Mesenchymal stem cell (in vitro differentiated cells and primary cell): Measurements from ENCODE around the gene PRELID1.

Source experiments
- DNase-seq: peaks from one replicate; pipeline ENCODE4 v3.0.0-alpha.2; 2013
- H2AFZ ChIP-seq: one replicate; pipeline ENCODE4 v1.6.1; 2013; ENCODE audit warnings: low read depth, mild to moderate bottlenecking, control low read depth, inconsistent platforms, low read length, moderate library complexity
- H2AK5ac ChIP-seq: 2 replicates; pipeline ENCODE4 v1.6.1; 2013; ENCODE audit warnings: low read length, moderate library complexity, mild to moderate bottlenecking, inconsistent platforms; ENCODE audit not compliant: severe bottlenecking
- H2BK120ac ChIP-seq: one replicate; pipeline ENCODE4 v1.6.1; 2013; ENCODE audit warnings: low read depth, mild to moderate bottlenecking, inconsistent platforms, low read length, moderate library complexity
- H2BK12ac ChIP-seq, 2 experiments: one replicate each; pipeline ENCODE4 v1.6.1; 2013; ENCODE audit warnings: inconsistent platforms in 2 of 2, low read length in 2 of 2, mild to moderate bottlenecking in 2 of 2, moderate library complexity in 2 of 2, control low read depth in 1 of 2
- H2BK15ac ChIP-seq: one replicate; pipeline ENCODE4 v1.6.1; 2013; ENCODE audit warnings: mild to moderate bottlenecking, low read depth, inconsistent platforms; ENCODE audit not compliant: poor library complexity, severe bottlenecking
- H2BK5ac ChIP-seq: 2 replicates; pipeline ENCODE4 v1.6.1; 2013; ENCODE audit warnings: low read depth, mild to moderate bottlenecking, low read length, control low read depth, inconsistent platforms; ENCODE audit not compliant: poor library complexity, severe bottlenecking
- H3K14ac ChIP-seq, 2 experiments: one replicate each; pipeline ENCODE4 v1.6.1; 2013; ENCODE audit warnings: inconsistent platforms in 2 of 2, low read length in 2 of 2, control low read depth in 1 of 2, mild to moderate bottlenecking in 1 of 2, moderate library complexity in 1 of 2
- H3K18ac ChIP-seq, 2 experiments: one replicate each; pipeline ENCODE4 v1.6.1; 2013; ENCODE audit warnings: inconsistent platforms in 2 of 2, low read length in 2 of 2, control low read depth in 1 of 2, low read depth in 1 of 2, mild to moderate bottlenecking in 1 of 2
- H3K23ac ChIP-seq, 2 experiments: one replicate each; pipeline ENCODE4 v1.6.1; 2013; ENCODE audit warnings: inconsistent platforms in 2 of 2, low read length in 2 of 2, mild to moderate bottlenecking in 2 of 2, moderate library complexity in 2 of 2, control low read depth in 1 of 2
- H3K27ac ChIP-seq: 2 replicates; pipeline ENCODE4 v1.5.1; 2013; ENCODE audit warnings: mild to moderate bottlenecking, moderate library complexity, low read length, control low read depth, inconsistent platforms; ENCODE audit not compliant: poor library complexity, severe bottlenecking
- H3K27me3 ChIP-seq, 2 experiments: 2 replicates each; pipeline versions ENCODE4 v1.6.1 to v1.7.0; 2013; ENCODE audit warnings: low read length in 2 of 2, mild to moderate bottlenecking in 2 of 2, moderate library complexity in 2 of 2, control low read depth in 1 of 2, inconsistent platforms in 1 of 2; ENCODE audit not compliant: control insufficient read depth in 1 of 2, insufficient read depth in 1 of 2
- H3K36me3 ChIP-seq, 2 experiments: 2 replicates each; pipeline versions ENCODE4 v1.6.1 to v1.7.0; 2013; ENCODE audit warnings: low read length in 2 of 2, control low read depth in 1 of 2, inconsistent platforms in 1 of 2, low read depth in 1 of 2, mild to moderate bottlenecking in 1 of 2; ENCODE audit not compliant: insufficient read depth in 2 of 2, control insufficient read depth in 1 of 2
- H3K4ac ChIP-seq, 2 experiments: one replicate each; pipeline ENCODE4 v1.6.1; 2013; ENCODE audit warnings: inconsistent platforms in 2 of 2, low read length in 2 of 2, mild to moderate bottlenecking in 2 of 2, moderate library complexity in 2 of 2, control low read depth in 1 of 2, low read depth in 1 of 2
- H3K4me1 ChIP-seq: 2 replicates; pipeline ENCODE4 v1.6.1; 2013; ENCODE audit warnings: low read depth, low read length, control low read depth; ENCODE audit not compliant: control insufficient read depth, insufficient read depth
- H3K4me2 ChIP-seq: 2 replicates; pipeline ENCODE4 v1.6.1; 2013; ENCODE audit warnings: low read length, mild to moderate bottlenecking, inconsistent platforms; ENCODE audit not compliant: poor library complexity, severe bottlenecking
- H3K4me3 ChIP-seq, 2 experiments: 2 replicates each; pipeline versions ENCODE4 v1.5.1 to v1.7.0; 2013; ENCODE audit warnings: low read length in 2 of 2, mild to moderate bottlenecking in 2 of 2, control low read depth in 1 of 2, low read depth in 1 of 2; ENCODE audit not compliant: insufficient read depth in 1 of 2
- H3K79me1 ChIP-seq: replicated peaks from 2 replicates; pipeline ENCODE4 v1.6.1; 2013; ENCODE audit warnings: mild to moderate bottlenecking, control low read depth, low read length, inconsistent platforms; ENCODE audit not compliant: poor library complexity, severe bottlenecking
- H3K9ac ChIP-seq: 2 replicates; pipeline ENCODE4 v1.7.0; 2013; ENCODE audit warnings: mild to moderate bottlenecking, low read length, moderate library complexity
- H3K9me3 ChIP-seq: 2 replicates; pipeline ENCODE4 v1.7.0; 2013; ENCODE audit warnings: mild to moderate bottlenecking, low read length; ENCODE audit not compliant: control insufficient read depth
- H4K8ac ChIP-seq: one replicate; pipeline ENCODE4 v1.6.1; 2013; ENCODE audit warnings: inconsistent platforms, mild to moderate bottlenecking, low read length, moderate library complexity
- H4K91ac ChIP-seq: one replicate; pipeline ENCODE4 v1.6.1; 2013; ENCODE audit warnings: mild to moderate bottlenecking, low read length, inconsistent platforms
- WGBS: methylation state at CpG from one replicate; pipeline ENCODE4 v1.1.7; 2013; ENCODE audit warnings: mixed read lengths; 5-methylcytosine and 5-hydroxymethylcytosine counted together

The PRELID1 gene

DNA sequence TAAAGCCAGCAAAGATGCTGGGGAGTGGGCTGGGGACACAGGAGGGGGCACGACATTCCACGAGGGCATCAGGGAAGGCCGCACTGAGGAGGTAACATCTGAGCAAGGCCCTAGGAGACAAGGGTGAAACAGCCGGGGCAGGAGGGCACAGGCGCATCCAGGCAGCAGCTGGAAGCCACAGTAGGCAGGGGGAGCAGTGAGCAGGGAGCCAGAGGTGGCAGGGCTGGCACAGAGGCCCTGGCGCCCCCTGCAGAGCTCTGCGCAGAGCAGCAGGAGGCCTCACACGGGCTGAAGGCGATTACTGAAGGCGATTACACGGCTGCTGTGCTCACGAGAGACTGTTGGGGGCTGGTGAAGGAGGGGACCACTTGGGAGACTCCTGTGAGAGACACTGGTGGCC, 32.5 kb downstream of the PRELID1 start:
- no peak overlapping the region for H2BK12ac ChIP-seq
- no peak overlapping the region for H2BK120ac ChIP-seq
- no peak overlapping the region for H3K18ac ChIP-seq
- H3K27ac ChIP-seq = no peak overlapping the region
- H3K9ac ChIP-seq = no peak overlapping the region
- no peak overlapping the region for H3K4me3 ChIP-seq
- peaks cover 73 to 83% of the 10 kb centered on the region in 2 experiments for H3K36me3 ChIP-seq
- H3K4me2 ChIP-seq = no peak overlapping the region
- no peaks in the 10 kb centered on the region for H3K27me3 ChIP-seq
- H3K4ac ChIP-seq = no peak overlapping the region
- no peak overlapping the region for H4K8ac ChIP-seq
- DNase-seq = peak; percentile 13
- H3K4me1 ChIP-seq = peaks cover 2% of the 10 kb centered on the region
- H4K91ac ChIP-seq = no peak overlapping the region
- no peak overlapping the region for H3K14ac ChIP-seq
- WGBS = 84% methylated on average over 12 of the region's 12 CpGs
- no peak overlapping the region for H2BK15ac ChIP-seq
- H3K9me3 ChIP-seq = no peaks in the 10 kb centered on the region
- no peak overlapping the region for H2AK5ac ChIP-seq
- no peak overlapping the region for H3K23ac ChIP-seq
- no peak overlapping the region for H2AFZ ChIP-seq
- H3K79me1 ChIP-seq = peaks cover 64% of the 10 kb centered on the region
- no peak overlapping the region for H2BK5ac ChIP-seq

DNA sequence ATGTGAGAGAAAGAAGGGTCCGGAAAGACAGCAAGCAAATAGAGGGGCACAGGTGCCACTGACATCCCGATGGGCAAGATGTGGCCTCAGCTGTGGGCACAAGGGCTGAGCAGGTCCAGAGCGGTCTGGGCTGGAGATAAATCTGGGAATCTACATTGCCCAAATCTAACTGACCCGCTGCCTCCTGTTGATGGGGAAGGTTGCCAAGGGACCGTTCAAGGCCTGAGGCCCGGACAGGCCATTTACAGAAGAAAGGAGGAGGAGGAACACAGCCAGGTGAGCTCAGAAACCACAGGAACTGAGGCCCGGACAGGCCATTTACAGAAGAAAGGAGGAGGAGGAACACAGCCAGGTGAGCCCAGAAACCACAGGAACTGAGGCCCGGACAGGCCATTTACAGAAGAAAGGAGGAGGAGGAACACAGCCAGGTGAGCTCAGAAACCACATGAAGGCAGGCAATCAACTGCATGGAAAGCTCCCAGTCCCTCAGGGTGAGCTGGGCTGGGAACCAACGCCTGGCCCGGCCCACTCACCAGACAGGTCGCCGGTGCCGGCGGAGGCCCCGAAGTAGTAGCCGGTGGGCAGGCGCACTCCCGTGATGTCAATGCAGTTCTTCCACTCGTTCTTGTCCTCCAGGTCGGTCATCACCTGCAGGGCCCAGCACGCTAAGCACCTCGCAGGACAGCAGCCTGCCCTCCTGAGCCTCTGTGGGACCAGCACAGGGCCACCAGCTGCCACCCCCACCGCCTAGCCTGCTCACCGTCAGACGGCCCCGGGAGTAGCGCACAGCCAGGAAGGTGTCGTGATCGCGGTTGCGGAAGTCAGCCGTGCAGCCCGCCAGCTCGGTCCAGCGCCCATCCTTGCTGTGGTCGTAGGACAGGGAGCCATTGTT, 33.2 kb downstream of the PRELID1 start:
- H3K27me3 ChIP-seq = no peaks in the 10 kb centered on the region
- H3K4me1 ChIP-seq = peaks cover 2% of the 10 kb centered on the region
- no peak overlapping the region for H4K8ac ChIP-seq
- H3K9ac ChIP-seq = no peak overlapping the region
- H2BK5ac ChIP-seq = no peak overlapping the region
- no peak overlapping the region for H3K27ac ChIP-seq
- no peak overlapping the region for H4K91ac ChIP-seq
- H3K36me3 ChIP-seq = peaks cover 72 to 78% of the 10 kb centered on the region in 2 experiments
- no peak overlapping the region for H2AK5ac ChIP-seq
- H3K79me1 ChIP-seq = peaks cover 59% of the 10 kb centered on the region
- no peak overlapping the region for H3K4me2 ChIP-seq
- H3K23ac ChIP-seq = no peak overlapping the region
- no peak overlapping the region for H3K14ac ChIP-seq
- WGBS = 99% methylated on average over 36 of the region's 36 CpGs
- H2AFZ ChIP-seq = no peak overlapping the region
- H3K4me3 ChIP-seq = no peak overlapping the region
- DNase-seq = no peak
- H3K9me3 ChIP-seq = no peaks in the 10 kb centered on the region
- no peak overlapping the region for H3K4ac ChIP-seq
- no peak overlapping the region for H2BK12ac ChIP-seq
- H2BK120ac ChIP-seq = no peak overlapping the region
- H2BK15ac ChIP-seq = no peak overlapping the region
- no peak overlapping the region for H3K18ac ChIP-seq

DNA sequence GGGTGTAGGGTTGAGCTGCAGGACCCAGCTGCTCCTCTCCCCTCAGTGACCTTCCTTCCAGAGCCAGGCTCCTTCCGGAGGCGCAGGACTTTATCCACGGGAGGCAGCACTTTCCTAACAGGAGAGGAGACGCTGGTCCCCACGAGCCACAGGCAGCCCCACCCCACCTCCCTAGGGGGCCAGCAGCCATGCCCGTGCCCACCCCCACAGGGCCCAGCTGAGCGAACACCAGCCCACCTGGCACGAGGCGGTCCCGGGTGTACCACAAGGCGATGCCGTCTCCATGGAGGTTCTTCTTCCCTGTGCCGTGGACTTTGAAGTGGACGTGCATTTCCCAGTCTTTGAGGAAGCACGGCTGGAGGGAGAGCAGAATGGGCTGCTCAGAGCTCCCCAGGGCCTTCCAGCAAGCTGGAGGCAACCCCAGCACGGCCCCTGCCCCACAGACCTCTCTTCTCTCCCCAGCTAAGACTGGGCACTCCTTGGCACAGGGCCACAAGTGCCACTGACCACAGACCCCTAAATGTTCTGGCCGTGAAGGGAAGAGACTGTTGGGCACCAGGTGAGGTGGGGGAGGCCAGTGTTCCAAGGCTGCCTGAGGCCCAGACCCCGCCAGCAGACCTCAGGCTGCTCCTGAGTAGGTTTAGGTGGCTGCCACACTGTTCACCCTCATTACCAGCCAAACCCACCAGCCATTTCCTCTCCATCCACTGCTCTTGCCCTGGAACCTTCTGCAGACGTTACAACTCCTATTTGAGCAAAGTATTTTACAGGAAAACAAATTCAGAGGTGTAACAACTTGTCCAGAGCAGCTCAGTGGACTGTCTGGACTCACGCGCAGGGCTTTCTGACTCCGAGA, 34.9 kb downstream of the PRELID1 start:
- no peaks in the 10 kb centered on the region for H3K9me3 ChIP-seq
- no peaks in the 10 kb centered on the region for H3K27me3 ChIP-seq
- no peak overlapping the region for H2BK5ac ChIP-seq
- H3K4me3 ChIP-seq = no peak overlapping the region
- H3K4ac ChIP-seq = no peak overlapping the region
- no peak overlapping the region for H3K14ac ChIP-seq
- H4K91ac ChIP-seq = no peak overlapping the region
- peaks cover 66 to 71% of the 10 kb centered on the region in 2 experiments for H3K36me3 ChIP-seq
- H2AFZ ChIP-seq = no peak overlapping the region
- no peak overlapping the region for H3K9ac ChIP-seq
- H2AK5ac ChIP-seq = no peak overlapping the region
- H3K79me1 ChIP-seq = peaks cover 46% of the 10 kb centered on the region
- H3K4me1 ChIP-seq = peaks cover 2% of the 10 kb centered on the region
- 92% methylated on average over 21 of the region's 22 CpGs for WGBS
- H3K18ac ChIP-seq = no peak overlapping the region
- no peak overlapping the region for H4K8ac ChIP-seq
- no peak overlapping the region for H2BK12ac ChIP-seq
- no peak overlapping the region for H2BK15ac ChIP-seq
- no peak overlapping the region for H3K23ac ChIP-seq
- H3K27ac ChIP-seq = no peak overlapping the region
- H2BK120ac ChIP-seq = no peak overlapping the region
- DNase-seq = no peak
- no peak overlapping the region for H3K4me2 ChIP-seq

DNA sequence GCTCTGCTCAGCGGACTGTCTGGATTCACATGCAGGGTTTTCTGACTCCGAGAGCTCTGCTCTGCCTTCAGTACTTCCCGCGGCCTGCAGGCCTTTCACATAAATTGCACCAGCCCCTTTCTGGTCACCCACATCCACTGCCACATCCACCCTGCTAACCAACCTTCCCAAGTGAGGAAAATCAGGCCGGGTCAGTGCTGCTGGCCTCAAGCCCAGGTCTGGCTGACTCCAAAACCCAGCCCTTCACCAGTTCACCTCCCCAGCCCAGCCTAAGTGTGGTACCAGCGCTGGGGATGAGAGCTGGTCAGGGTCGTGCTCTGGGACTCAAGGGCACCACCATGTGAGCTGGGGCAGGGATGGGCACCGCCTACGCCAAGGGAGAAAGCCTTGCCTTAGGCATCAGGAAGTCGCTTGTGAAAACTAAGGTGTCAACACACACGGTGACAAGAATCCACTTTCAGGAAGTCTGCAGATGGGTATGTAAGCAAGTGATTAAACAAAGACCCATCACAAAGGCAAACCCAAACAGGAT, 35.6 kb downstream of the PRELID1 start:
- no peak overlapping the region for H2BK15ac ChIP-seq
- H3K4me1 ChIP-seq = peaks cover 2% of the 10 kb centered on the region
- no peak overlapping the region for H2BK120ac ChIP-seq
- H3K27me3 ChIP-seq = no peaks in the 10 kb centered on the region
- H2AFZ ChIP-seq = no peak overlapping the region
- H3K23ac ChIP-seq = no peak overlapping the region
- no peak overlapping the region for H2BK12ac ChIP-seq
- H2BK5ac ChIP-seq = no peak overlapping the region
- H3K4me2 ChIP-seq = no peak overlapping the region
- peaks cover 61 to 67% of the 10 kb centered on the region in 2 experiments for H3K36me3 ChIP-seq
- H4K8ac ChIP-seq = peak overlapping the region; percentile 38
- no peak overlapping the region for H4K91ac ChIP-seq
- no peak for DNase-seq
- no peak overlapping the region for H3K4ac ChIP-seq
- peaks cover 44% of the 10 kb centered on the region for H3K79me1 ChIP-seq
- WGBS = 82% methylated on average over 11 of the region's 11 CpGs
- no peak overlapping the region for H3K14ac ChIP-seq
- H3K27ac ChIP-seq = no peak overlapping the region
- H3K18ac ChIP-seq = no peak overlapping the region
- H3K4me3 ChIP-seq = no peak overlapping the region
- no peaks in the 10 kb centered on the region for H3K9me3 ChIP-seq
- H2AK5ac ChIP-seq = no peak overlapping the region
- H3K9ac ChIP-seq = no peak overlapping the region
